Cerebellar cortex (tissue), 1 donor: ENCODE results near the gene USP51.
A peak's percentile ranks its signal among the peaks of the same experiment; 100 is the strongest.
"Not testable (repeated sequence)": the region's sequence is repeated elsewhere in the genome, so short reads cannot be mapped to it uniquely, and the experiment has no call there.

Source experiments
- DNase-seq: peaks from one replicate; pipeline ENCODE4 v3.0.0-alpha.2; 2015; ENCODE audit warnings: low spot score

USP51 gene

DNA sequence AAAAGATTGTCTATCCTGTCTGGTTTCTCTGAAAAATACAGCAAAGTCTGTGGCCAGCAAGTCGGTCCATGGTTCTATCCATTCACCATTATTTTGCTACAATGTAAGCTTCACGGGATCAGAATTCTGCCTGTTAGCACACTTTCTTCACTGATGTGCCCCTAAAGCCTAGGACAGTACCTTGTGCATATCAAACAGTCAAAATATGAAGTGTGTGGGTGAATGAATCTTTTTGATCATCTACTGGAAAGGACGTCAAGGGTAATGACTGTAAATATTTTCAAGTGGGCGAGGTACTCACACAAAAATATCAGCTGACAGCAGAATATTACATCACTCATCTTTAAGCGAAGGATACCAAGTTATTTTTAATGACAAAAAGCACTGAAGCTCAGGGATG is 24.5 kb downstream of the USP51 start:
- DNase-seq: not testable (repeated sequence)

DNA sequence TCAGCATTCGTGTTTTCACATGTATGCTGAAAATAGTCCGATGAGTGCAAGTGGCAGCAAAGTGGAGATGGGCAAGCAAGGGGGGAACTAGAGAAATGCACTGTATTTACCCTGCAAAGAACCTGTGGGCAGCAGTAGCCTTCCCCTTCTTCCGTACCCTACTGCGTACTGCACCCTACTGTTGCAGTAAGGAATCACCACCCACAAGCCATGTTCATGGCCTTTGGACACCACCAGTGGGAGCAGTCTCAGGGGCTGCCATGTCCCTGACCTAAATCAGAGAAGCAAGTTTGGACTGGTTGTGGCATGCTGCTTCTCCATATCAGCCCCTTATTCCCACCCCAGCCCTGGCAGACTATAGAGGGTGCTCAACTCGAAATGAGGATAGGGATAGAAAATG is 25.6 kb downstream of the USP51 start:
- not testable (repeated sequence) for DNase-seq

DNA sequence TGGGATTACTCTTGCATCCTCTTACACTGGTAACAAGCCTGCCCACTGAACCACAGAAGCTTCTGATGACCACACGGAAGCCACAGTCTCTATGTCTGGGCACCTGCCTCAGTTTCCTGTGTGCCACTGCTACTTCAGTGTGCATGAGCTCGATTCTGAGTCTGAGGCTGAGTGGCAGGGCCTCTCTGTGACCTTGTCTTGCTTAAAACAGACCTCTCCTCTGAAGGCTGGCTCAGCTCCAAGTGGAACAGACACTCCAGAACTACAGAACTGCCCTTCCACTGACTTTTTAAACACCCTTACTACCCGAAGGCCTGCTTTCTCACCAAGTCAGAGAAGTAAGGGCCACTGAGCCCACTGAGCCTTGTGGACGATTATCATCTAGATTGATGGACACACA is 29.7 kb downstream of the USP51 start:
- not testable (repeated sequence) for DNase-seq

DNA sequence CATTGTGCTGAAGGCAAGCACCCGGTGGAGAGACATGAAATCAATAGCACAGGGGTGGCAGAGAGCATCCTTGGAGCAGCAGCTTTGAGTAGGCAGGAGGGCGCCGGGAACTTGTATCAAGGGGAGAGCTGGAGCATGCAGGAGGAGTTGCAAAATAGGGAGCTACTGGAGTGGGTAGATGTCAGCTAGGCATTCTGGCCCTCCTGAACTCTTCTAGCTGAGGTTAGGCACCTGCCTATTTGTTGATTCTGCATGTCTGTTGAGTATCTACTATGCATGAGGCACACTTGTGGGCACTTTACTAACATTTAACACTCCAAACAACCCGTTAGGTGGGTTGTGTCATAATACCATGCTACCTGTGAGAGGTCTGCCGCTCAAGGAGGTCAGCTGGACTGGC is 30.2 kb downstream of the USP51 start:
- not testable (repeated sequence) for DNase-seq

DNA sequence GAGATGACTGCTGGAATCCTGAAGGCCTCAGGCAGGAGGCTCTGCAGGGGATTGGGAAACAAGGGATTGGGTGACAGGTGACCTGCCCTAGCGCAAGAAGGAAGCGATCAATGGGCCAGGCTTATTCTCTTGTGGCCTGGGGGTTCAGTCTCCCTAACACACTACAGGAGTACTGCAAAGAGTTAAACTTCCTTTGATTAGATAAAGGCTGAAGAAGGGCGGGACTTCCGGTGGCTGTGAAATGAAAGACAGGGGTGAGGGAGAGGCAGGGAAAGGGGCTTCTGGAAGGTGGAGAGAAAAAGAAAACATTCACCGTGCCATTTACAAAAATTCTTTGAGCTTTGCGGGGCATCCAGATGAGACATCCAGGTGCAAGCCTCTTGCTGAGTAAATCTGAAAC is 33.9 kb downstream of the USP51 start:
- DNase-seq: not testable (repeated sequence)

DNA sequence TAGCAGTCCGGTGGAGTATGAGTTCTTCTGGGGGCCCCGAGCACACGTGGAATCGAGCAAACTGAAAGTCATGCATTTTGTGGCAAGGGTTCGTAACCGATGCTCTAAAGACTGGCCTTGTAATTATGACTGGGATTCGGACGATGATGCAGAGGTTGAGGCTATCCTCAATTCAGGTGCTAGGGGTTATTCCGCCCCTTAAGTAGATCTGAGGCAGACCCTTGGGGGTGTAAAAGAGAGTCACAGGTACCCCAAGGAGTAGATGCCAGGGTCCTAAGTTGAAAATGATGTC is 36.9 kb downstream of the USP51 start:
- no peak for DNase-seq

DNA sequence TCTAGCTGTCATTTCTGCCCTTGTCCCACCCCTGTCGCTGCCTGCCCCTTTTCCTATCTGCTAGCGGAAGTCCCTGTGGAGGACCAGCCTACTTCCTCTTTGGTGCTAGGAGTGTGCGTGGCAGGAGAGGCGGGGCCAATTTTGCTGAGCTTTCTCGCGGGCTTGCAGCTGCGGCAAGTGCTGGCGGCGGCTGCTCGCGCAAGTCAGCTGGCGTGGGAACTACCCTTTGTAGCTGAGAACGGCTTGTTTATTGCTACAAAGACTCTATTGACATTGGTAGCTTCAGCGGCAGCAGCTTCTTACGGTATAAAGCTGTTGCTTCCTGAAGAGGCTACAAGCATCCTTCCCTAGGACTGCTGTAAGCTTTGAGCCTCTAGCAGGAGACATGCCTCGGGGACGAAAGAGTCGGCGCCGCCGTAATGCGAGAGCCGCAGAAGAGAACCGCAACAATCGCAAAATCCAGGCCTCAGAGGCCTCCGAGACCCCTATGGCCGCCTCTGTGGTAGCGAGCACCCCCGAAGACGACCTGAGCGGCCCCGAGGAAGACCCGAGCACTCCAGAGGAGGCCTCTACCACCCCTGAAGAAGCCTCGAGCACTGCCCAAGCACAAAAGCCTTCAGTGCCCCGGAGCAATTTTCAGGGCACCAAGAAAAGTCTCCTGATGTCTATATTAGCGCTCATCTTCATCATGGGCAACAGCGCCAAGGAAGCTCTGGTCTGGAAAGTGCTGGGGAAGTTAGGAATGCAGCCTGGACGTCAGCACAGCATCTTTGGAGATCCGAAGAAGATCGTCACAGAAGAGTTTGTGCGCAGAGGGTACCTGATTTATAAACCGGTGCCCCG is 37.4 kb downstream of the USP51 start, which contains the start of gene MAGEH1:
MAGEH1 (plus strand) TSS at position 138 of the 843 bp plus-strand sequence; CDS start at position 386, 248 bp downstream.
- DNase-seq: peak; percentile 92

DNA sequence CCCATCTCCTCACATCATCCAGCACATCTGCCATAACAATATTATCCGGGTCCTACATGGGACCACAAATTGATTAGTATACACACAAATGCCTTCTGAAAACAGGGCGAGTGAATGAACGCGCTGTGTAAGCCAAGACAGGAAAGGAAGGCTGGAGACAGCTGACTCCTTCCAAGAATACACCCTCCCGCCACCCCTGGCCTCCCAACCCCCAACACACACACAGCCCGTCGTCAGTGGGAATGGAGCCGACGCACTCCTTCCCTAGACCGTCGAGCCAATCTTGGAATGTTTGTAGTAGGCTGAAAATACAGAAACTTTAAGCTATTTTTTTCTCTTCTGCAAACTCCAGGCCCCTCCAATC is 38.0 kb downstream of the USP51 start:
- no peak for DNase-seq

DNA sequence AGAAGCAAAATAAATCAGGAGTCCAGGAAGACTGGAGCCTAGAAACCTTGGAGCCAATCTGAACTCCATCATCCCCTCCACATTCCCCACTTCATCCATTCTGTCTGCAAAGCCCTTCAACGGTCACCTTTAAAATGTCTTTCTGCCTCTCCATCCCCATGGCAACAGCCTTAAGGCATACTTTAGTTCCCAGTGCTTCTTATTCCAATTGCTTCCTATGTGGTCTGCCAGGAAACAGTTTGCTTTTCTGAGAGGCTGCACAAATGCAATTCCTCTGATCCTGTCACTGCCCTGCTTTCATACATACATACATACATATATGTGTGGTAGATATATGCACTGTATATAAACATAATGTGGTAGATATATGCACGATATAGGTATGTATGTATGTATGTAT is 38.5 kb downstream of the USP51 start:
- DNase-seq: peak; percentile 9

DNA sequence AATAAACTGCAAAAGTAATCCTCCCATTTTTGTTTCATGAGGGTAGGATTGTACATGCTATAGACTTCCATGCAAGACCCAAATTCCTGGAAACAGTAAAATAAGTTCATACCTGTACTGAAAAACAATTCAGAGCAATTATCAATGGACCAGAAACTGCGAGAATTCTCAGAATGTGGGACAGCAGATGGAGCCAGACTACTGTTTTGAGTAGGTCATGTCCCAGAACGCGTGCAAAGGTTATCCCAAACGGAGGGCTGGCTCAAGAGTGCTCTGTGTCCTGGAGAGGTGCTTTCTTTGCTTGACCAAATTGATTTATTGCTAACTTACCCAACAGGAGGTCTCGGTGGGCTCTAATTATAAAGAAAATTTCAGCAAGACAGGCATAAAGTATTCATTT is 39.4 kb downstream of the USP51 start:
- DNase-seq: peak; percentile 31

DNA sequence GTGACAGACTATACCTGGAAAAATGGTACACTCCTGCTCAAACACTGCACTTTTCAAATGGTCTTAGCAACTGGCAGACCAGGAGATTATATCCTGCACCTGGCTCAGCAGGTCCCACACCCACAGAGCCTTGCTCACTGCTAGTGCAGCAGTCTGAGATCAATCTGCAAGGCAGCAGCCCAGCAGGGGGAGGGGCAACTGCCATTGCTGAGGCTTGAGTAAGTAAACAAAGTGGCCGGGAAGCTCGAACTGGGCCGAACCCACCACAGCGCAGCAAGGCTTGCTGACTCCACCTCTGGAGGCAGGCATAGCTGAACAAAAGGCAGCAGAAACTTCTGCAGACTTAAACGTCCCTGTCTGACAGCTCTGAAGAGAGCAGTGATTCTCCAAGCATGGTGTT is 46.2 kb downstream of the USP51 start:
- not testable (repeated sequence) for DNase-seq
